PC-9 (cell line): Measurements from ENCODE around the gene PKIB.

Experiments
- EZH2 ChIP-seq: fragments of 200-600 bp; sonication (generic); IDR thresholded peaks from 2 replicates; pipeline ENCODE4 v1.8.0; 2017; ENCODE audit warnings: antibody characterized with exemption, low read depth
- TF ChIP-seq, protein P1 (sequence below): fragments of 200-600 bp; sonication (generic); conservative IDR thresholded peaks from 2 replicates; pipeline ENCODE4 v1.6.1; 2017; ENCODE audit warnings: mixed run types, antibody characterized with exemption, mild to moderate bottlenecking, moderate library complexity

DNA sequence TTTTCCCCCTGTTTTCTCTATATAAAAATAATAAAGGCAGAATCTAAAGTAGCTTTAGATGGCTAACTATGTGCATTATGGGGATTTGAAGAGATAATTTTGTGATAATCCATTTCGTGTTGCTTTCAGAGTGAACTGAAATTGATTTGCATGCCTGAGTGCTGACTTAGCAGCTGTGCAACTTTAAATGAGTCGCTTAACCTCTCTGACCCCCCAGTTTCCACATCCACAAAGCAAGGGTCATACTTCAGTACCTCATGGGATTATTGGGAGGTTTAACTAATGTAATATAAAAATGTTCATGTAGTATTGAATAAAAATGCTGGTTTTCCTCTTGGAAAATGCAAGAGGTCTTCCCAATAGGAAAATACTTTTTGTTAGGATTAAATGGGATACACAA, 105.5 kb downstream of the PKIB start:
- TF ChIP-seq, protein P1, sequence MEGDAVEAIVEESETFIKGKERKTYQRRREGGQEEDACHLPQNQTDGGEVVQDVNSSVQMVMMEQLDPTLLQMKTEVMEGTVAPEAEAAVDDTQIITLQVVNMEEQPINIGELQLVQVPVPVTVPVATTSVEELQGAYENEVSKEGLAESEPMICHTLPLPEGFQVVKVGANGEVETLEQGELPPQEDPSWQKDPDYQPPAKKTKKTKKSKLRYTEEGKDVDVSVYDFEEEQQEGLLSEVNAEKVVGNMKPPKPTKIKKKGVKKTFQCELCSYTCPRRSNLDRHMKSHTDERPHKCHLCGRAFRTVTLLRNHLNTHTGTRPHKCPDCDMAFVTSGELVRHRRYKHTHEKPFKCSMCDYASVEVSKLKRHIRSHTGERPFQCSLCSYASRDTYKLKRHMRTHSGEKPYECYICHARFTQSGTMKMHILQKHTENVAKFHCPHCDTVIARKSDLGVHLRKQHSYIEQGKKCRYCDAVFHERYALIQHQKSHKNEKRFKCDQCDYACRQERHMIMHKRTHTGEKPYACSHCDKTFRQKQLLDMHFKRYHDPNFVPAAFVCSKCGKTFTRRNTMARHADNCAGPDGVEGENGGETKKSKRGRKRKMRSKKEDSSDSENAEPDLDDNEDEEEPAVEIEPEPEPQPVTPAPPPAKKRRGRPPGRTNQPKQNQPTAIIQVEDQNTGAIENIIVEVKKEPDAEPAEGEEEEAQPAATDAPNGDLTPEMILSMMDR: no peak
- TF ChIP-seq EZH2: no peak
